Right ventricle myocardium inferior (tissue), 1 donor: ENCODE measurements around the gene ARHGEF5. TPM values are rescaled to one million over a fixed set of nuclear protein-coding genes. Genes with fewer than 3 reads are reported as not detected.
"Not testable (repeated sequence)": the region's sequence is repeated elsewhere in the genome, so short reads cannot be mapped to it uniquely, and the experiment has no call there.

Experiments used
- ATAC-seq: fragments of 200-7000 bp; cut with Tn5 transposase; one replicate; pipeline ENCODE4 v1.9.1; 2020; ENCODE audit warnings: mild to moderate bottlenecking, moderate library complexity
- DNase-seq: peaks from one replicate; pipeline ENCODE4 v3.0.0; 2021; ENCODE audit errors: missing footprints
- intact Hi-C: fragments of 100-400 bp; cut with DNase I; formaldehyde crosslinking; loops from one replicate; pipeline ENCODE4 v1.11.0; 2022
- total RNA-seq: library from RNA; stranded (reverse); fragmentation: NEBNext Ultra II Directional; extraction: Animal tissue kit (Norgen Biotek cat#: 25700); gene quantifications from one replicate; pipeline ENCODE4 v1.2.1, GENCODE V29; 2021
- donor health status: DM: no; HTN: yes; CAD: no; lungs with severe emphysema.

The ARHGEF5 gene
- total RNA-seq, 1 donor from 2014 or later = 2.4 TPM

- no peak for ATAC-seq
- no peak for DNase-seq
- intact Hi-C loops = no loop called here
Measured at GRCh38 chr7:144408121-144408520, 52.9 kb downstream of the ARHGEF5 start.

- intact Hi-C loops = no loop called here
- DNase-seq (no peak), ATAC-seq (no peak)
Measured at GRCh38 chr7:144410441-144410840, 55.2 kb downstream of the ARHGEF5 start.

- intact Hi-C loops = no loop called here
- DNase-seq = no peak
- no peak for ATAC-seq
Measured at GRCh38 chr7:144414815-144415214, 59.6 kb downstream of the ARHGEF5 start.

- no peak for ATAC-seq
- intact Hi-C loops = no loop called here
- no peak for DNase-seq
Measured at GRCh38 chr7:144415858-144416257, 60.7 kb downstream of the ARHGEF5 start.

GRCh38 chr7:144416341-144416740, 61.1 kb downstream of the ARHGEF5 start:
- DNase-seq (no peak), ATAC-seq (no peak)
- intact Hi-C loops = no loop called here

- DNase-seq, ATAC-seq, intact Hi-C loops: not testable (repeated sequence)
Measured at GRCh38 chr7:144418931-144419330, 63.7 kb downstream of the ARHGEF5 start.

GRCh38 chr7:144427539-144427938, 72.3 kb downstream of the ARHGEF5 start:
- intact Hi-C loops, ATAC-seq: not testable (repeated sequence)

GRCh38 chr7:144428431-144428830, 73.2 kb downstream of the ARHGEF5 start:
- intact Hi-C loops = no loop called here
- no peak for ATAC-seq
- no peak for DNase-seq

More at GRCh38 chr7:144427539-144427938, 72.3 kb downstream of the ARHGEF5 start:
- not testable (repeated sequence) for DNase-seq

Other genes starting within 250 kb of the ARHGEF5 start
- gene OR2A2, start 245.8 kb upstream of the ARHGEF5 start, total RNA-seq = not detected
- not detected for gene OR2A14, start 232.2 kb upstream of the ARHGEF5 start, total RNA-seq
- 0.30 TPM for gene CTAGE4, start 171.9 kb upstream of the ARHGEF5 start, total RNA-seq
- gene ARHGEF35, start 159.6 kb upstream of the ARHGEF5 start, total RNA-seq = 0.87 TPM
- not detected for gene OR2A42, start 115.8 kb upstream of the ARHGEF5 start, total RNA-seq
- gene OR2A7, start 90.6 kb upstream of the ARHGEF5 start, total RNA-seq = 0.22 TPM
- gene CTAGE8, start 86.1 kb upstream of the ARHGEF5 start, total RNA-seq = 0.22 TPM
- gene OR2A1, start 43.0 kb upstream of the ARHGEF5 start, total RNA-seq = not detected
- gene NOBOX, start 48.3 kb downstream of the ARHGEF5 start, total RNA-seq = not detected